ENCODE measurements around the gene KIAA1958. TPM values are rescaled to one million over a fixed set of nuclear protein-coding genes. Genes with fewer than 3 reads are reported as not detected.

KIAA1958 gene
- total and polyA plus RNA-seq, 10 donors, result 0.39 to 11.9 (median 6.3) TPM

DNA sequence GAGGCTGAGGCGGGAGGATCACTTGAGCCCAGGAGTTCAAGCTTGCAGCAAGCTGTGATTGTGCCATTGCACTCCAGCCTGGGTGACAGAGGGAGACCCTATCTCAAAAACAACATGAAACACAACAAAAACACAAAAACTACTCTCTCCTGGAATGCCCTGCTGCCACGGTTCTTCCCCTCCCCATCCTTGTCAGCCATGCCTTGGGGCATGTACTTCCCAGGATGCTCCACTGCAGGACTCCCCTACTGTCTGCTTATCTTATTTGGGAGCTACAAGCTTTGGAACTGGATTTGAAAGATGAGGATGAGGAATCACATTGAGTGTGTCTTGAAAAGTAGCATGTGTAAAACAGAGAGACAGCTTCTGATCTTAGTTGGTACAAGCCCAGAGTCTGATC, 40.1 kb upstream of the KIAA1958 start:
- 84 to 100% (median 94%) methylated on average over 2 of the region's 2 CpGs for WGBS, 5 donors
- intact Hi-C loops (cut with DNase I; ENCODE audit: low total_unique reads), result no loop called here
- TF ChIP-seq, protein P1, sequence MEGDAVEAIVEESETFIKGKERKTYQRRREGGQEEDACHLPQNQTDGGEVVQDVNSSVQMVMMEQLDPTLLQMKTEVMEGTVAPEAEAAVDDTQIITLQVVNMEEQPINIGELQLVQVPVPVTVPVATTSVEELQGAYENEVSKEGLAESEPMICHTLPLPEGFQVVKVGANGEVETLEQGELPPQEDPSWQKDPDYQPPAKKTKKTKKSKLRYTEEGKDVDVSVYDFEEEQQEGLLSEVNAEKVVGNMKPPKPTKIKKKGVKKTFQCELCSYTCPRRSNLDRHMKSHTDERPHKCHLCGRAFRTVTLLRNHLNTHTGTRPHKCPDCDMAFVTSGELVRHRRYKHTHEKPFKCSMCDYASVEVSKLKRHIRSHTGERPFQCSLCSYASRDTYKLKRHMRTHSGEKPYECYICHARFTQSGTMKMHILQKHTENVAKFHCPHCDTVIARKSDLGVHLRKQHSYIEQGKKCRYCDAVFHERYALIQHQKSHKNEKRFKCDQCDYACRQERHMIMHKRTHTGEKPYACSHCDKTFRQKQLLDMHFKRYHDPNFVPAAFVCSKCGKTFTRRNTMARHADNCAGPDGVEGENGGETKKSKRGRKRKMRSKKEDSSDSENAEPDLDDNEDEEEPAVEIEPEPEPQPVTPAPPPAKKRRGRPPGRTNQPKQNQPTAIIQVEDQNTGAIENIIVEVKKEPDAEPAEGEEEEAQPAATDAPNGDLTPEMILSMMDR (IDR thresholded peaks at IDR 0.05 in 8 of 11, conservative IDR thresholded peaks at IDR 0.05 in 3 of 11), result no peak
- TF ChIP-seq POLR2AphosphoS5 (IDR thresholded peaks at IDR 0.05), result no peak
- no peak for TF ChIP-seq POLR2A (IDR thresholded peaks at IDR 0.05)
- H3K4me1 ChIP-seq, result peaks cover 0 to 46% (median 13%) of the 10 kb centered on the region in 6 donors
- peak overlapping the region in 1 of 8 donors; percentile 21 for H3K27ac ChIP-seq
- H3K36me3 ChIP-seq, result peaks cover 0 to 25% (median 0%) of the 10 kb centered on the region in 6 donors
- H3K9me3 ChIP-seq, result no peaks in the 10 kb centered on the region
- H3K27me3 ChIP-seq (replicated peaks in 1 of 7), result no peaks in the 10 kb centered on the region
- no peak for DNase-seq
- no peak overlapping the region for H3K4me3 ChIP-seq

DNA sequence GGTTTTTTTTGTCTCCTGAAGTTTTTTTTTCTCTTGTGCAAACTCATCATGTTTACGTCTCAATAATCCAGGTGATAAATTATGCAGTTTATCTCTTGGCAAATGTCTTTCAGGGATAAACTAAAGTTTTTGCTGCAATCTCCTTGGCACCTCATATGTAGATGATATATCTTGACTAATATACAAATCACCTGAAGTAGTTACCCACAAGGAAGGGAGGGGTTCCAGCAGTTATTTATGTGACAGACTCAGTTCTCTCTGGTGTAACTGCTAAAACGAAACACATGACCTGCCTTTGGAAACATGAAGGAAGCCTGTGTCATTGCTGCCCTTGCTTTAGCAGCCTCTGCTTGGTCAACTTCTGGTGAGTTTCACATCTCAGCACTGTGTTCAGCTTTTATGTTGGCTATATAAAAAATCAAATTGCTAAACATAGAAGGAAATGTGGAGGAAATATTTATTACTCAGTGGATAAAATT, 39.3 kb upstream of the KIAA1958 start:
- intact Hi-C loops (cut with DNase I; ENCODE audit: low total_unique reads), result no loop called here
- Histone ChIP-seq H3K4me3 (no peak overlapping the region), H3K36me3 (peaks cover 0 to 22% (median 0%) of the 10 kb centered on the region in 6 donors), H3K27me3 (replicated peaks in 1 of 7) (no peaks in the 10 kb centered on the region), H3K27ac (no peak overlapping the region), H3K9me3 (no peaks in the 10 kb centered on the region), H3K4me1 (peaks cover 0 to 48% (median 13%) of the 10 kb centered on the region in 6 donors)
- no peak for DNase-seq
- WGBS, 5 donors, result 42 to 62% (median 55%) methylated on average over 2 of the region's 2 CpGs
- TF ChIP-seq, protein P1 (IDR thresholded peaks at IDR 0.05 in 8 of 11, conservative IDR thresholded peaks at IDR 0.05 in 3 of 11), result no peak
- TF ChIP-seq POLR2AphosphoS5 (IDR thresholded peaks at IDR 0.05), result no peak
- TF ChIP-seq POLR2A (IDR thresholded peaks at IDR 0.05), result no peak

DNA sequence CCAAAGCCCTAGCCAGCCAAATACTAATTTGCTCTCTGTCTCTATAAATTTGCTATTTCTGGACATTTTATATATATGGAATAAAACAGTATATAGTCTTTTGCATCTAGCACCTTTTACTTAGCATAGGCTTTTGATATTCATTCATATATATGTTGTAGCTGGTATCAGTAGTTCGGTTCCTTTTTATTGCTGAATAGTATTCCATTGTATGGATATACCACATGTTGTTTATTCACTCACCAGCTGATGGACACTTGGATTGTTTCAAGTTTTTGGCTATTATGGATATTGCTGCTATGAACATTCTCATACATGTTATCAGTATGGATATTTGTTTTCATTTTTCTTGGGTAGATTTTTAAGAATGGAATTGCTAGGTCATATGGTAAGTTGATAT, 23.8 kb upstream of the KIAA1958 start:
- intact Hi-C loops (cut with DNase I; ENCODE audit: low total_unique reads), result no loop called here
- Histone ChIP-seq H3K36me3 (peaks cover 0 to 87% (median 27%) of the 10 kb centered on the region in 6 donors), H3K27me3 (replicated peaks in 1 of 7) (no peaks in the 10 kb centered on the region), H3K27ac (no peak overlapping the region), H3K4me3 (no peak overlapping the region), H3K4me1 (no peaks in the 10 kb centered on the region), H3K9me3 (peaks cover 0 to 9% (median 7%) of the 10 kb centered on the region in 8 donors)
- DNase-seq, result no peak
- TF ChIP-seq POLR2AphosphoS5 (IDR thresholded peaks at IDR 0.05) (no peak), POLR2A (IDR thresholded peaks at IDR 0.05) (no peak)
- TF ChIP-seq, protein P1 (IDR thresholded peaks at IDR 0.05 in 8 of 11, conservative IDR thresholded peaks at IDR 0.05 in 3 of 11), result no peak
- WGBS, 5 donors, result 98 to 100% (median 98%) methylated on average over 1 of the region's 1 CpG

DNA sequence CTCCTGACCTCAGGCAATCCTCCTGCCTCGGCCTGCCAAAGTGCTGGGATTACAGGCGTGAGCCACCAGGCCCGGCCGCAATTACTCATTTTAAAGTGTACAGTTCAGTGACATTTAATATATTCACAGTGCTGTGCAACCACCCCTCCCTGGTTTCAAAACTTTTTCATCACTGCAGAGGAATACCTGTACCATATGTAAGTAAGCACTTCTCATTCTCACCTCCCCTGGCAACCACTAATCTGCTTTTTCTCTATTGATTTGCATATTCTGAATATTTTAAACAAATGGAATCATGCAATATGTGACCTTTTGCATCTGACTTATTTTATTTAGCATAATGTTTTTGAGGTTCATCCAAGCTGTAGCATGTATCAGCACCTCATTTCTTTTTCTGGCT, 21.3 kb upstream of the KIAA1958 start:
- Histone ChIP-seq H3K27me3 (replicated peaks in 1 of 7) (no peaks in the 10 kb centered on the region), H3K4me1 (no peaks in the 10 kb centered on the region), H3K36me3 (peaks cover 0 to 81% (median 17%) of the 10 kb centered on the region in 6 donors), H3K9me3 (peaks cover 0 to 9% (median 7%) of the 10 kb centered on the region in 8 donors), H3K27ac (no peak overlapping the region), H3K4me3 (no peak overlapping the region)
- intact Hi-C loops (cut with DNase I; ENCODE audit: low total_unique reads), result no loop called here
- 87 to 98% (median 97%) methylated on average over 4 of the region's 4 CpGs for WGBS, 5 donors
- no peak for DNase-seq
- TF ChIP-seq POLR2A (IDR thresholded peaks at IDR 0.05), result no peak
- no peak for TF ChIP-seq POLR2AphosphoS5 (IDR thresholded peaks at IDR 0.05)
- TF ChIP-seq, protein P1 (IDR thresholded peaks at IDR 0.05 in 8 of 11, conservative IDR thresholded peaks at IDR 0.05 in 3 of 11), result no peak
